ENCODE data around the gene ODAD4. TPM values are rescaled to one million over a fixed set of nuclear protein-coding genes. Genes with fewer than 3 reads are reported as not detected.

Gene ODAD4
- total RNA-seq, 1 experiment from 2014 or later: 0.15 TPM

DNA sequence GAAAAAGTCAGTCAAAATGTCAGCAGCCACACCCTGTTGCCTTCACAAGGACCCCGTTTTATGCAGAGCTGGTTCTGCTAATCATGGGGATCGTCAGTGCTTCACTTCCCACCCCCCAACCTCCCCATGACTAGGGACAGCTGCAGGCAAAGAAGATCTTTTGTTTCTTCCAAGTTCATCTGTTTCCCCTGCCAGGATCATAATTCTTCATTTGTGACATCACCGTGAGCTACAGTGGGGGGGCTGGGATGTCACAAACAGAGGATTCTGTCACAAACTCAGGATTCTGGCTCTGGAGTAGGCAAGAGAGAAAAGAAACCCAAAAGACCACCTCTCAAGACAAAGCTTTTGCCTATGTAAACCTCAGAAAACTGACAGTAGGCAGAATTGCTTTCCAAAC lies 62.2 kb downstream of the ODAD4 start:
- Histone ChIP-seq H3K9me3 (ENCODE audit: low read length) (no peaks in the 10 kb centered on the region), H3K9ac (ENCODE audit: low read length) (no peak overlapping the region), H3K79me2 (ENCODE audit: low read length) (no peaks in the 10 kb centered on the region), H3K4me2 (ENCODE audit: low read length) (no peak overlapping the region), H3K4me1 (ENCODE audit: insufficient read depth, low read length) (peaks cover 13% of the 10 kb centered on the region), H3K27me3 (ENCODE audit: low read length) (no peaks in the 10 kb centered on the region), H3K36me3 (ENCODE audit: low read depth, low read length) (peaks cover 57% of the 10 kb centered on the region; the same call in 1 of the 2 replicates), H2AFZ (ENCODE audit: low read length) (no peak overlapping the region), H3K4me3 (ENCODE audit: low read length) (no peak overlapping the region), H3K9me2 (replicated peaks; ENCODE audit: low read length) (no peaks in the 10 kb centered on the region), H3K27ac (ENCODE audit: low read length) (no peak overlapping the region), H4K20me1 (ENCODE audit: low read length) (no peaks in the 10 kb centered on the region; the same call in 1 of the 2 replicates), H3F3A (ENCODE audit: low read length, unreplicated experiment) (peaks cover 3% of the 10 kb centered on the region)
- TF ChIP-seq, protein P1, sequence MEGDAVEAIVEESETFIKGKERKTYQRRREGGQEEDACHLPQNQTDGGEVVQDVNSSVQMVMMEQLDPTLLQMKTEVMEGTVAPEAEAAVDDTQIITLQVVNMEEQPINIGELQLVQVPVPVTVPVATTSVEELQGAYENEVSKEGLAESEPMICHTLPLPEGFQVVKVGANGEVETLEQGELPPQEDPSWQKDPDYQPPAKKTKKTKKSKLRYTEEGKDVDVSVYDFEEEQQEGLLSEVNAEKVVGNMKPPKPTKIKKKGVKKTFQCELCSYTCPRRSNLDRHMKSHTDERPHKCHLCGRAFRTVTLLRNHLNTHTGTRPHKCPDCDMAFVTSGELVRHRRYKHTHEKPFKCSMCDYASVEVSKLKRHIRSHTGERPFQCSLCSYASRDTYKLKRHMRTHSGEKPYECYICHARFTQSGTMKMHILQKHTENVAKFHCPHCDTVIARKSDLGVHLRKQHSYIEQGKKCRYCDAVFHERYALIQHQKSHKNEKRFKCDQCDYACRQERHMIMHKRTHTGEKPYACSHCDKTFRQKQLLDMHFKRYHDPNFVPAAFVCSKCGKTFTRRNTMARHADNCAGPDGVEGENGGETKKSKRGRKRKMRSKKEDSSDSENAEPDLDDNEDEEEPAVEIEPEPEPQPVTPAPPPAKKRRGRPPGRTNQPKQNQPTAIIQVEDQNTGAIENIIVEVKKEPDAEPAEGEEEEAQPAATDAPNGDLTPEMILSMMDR (conservative IDR thresholded peaks at IDR 0.05; ENCODE audit: low read depth, low read length): no peak
- TF ChIP-seq EZH2 (IDR thresholded peaks at IDR 0.05; ENCODE audit: low read length, unreplicated experiment) (no peak), EZH2phosphoT487 (IDR thresholded peaks at IDR 0.05; ENCODE audit: borderline replicate concordance, low read length) (no peak)
- DNase-seq (no peak), ATAC-seq (no peak)
- ChIA-PET POLR2A (ENCODE audit: unreplicated experiment) (interaction anchor here (0.6 kb wide), 1 partner anchor 207 kb away, joined by 4 read pairs; no protein-coding TSS in a partner anchor), CTCF (no interaction called here)
- BruUV-seq (replicated peaks): no TSS peak
- intact Hi-C loops (cut with micrococcal nuclease): no loop called here

- POLR2A ChIA-PET (ENCODE audit: unreplicated experiment): no interaction called here
- ATAC-seq: no peak
Observed at GRCh38 chr17:41996855-41997164, 66.4 kb downstream of the ODAD4 start.

GRCh38 chr17:41998497-41998896 lies 68.1 kb downstream of the ODAD4 start:
- BruUV-seq (replicated peaks): no TSS peak
- H3K9me3 ChIP-seq (ENCODE audit: low read length): no peaks in the 10 kb centered on the region
- peaks cover 48% of the 10 kb centered on the region for H3K36me3 ChIP-seq (ENCODE audit: low read depth, low read length)
- H3K4me3 ChIP-seq (ENCODE audit: low read length): no peak overlapping the region
- no peaks in the 10 kb centered on the region for H3F3A ChIP-seq (ENCODE audit: low read length, unreplicated experiment)
- no peaks in the 10 kb centered on the region for H4K20me1 ChIP-seq (ENCODE audit: low read length)
- no peaks in the 10 kb centered on the region for H3K9me2 ChIP-seq (replicated peaks; ENCODE audit: low read length)
- POLR2A ChIA-PET (ENCODE audit: unreplicated experiment): no interaction called here
- CTCF ChIA-PET: no interaction called here
- no peak for DNase-seq
- no peak overlapping the region for H3K27ac ChIP-seq (ENCODE audit: low read length)
- ATAC-seq: no peak
- peaks cover 29% of the 10 kb centered on the region for H3K79me2 ChIP-seq (ENCODE audit: low read length)
- H2AFZ ChIP-seq (ENCODE audit: low read length): no peak overlapping the region
- intact Hi-C loops (cut with micrococcal nuclease): no loop called here
- no peak overlapping the region for H3K4me2 ChIP-seq (ENCODE audit: low read length)
- peaks cover 9% of the 10 kb centered on the region for H3K4me1 ChIP-seq (ENCODE audit: insufficient read depth, low read length)
- TF ChIP-seq, protein P1 (conservative IDR thresholded peaks at IDR 0.05; ENCODE audit: low read depth, low read length): no peak
- TF ChIP-seq EZH2 (IDR thresholded peaks at IDR 0.05; ENCODE audit: low read length, unreplicated experiment) (no peak), EZH2phosphoT487 (IDR thresholded peaks at IDR 0.05; ENCODE audit: borderline replicate concordance, low read length) (no peak)
- no peak overlapping the region for H3K9ac ChIP-seq (ENCODE audit: low read length)
- no peaks in the 10 kb centered on the region for H3K27me3 ChIP-seq (ENCODE audit: low read length)

More at GRCh38 chr17:41996855-41997164, 66.4 kb downstream of the ODAD4 start:
- CTCF ChIA-PET: no interaction called here
- H3K27me3 ChIP-seq (ENCODE audit: low read length): no peaks in the 10 kb centered on the region
- H3K27ac ChIP-seq (ENCODE audit: low read length): no peak overlapping the region
- no peaks in the 10 kb centered on the region for H4K20me1 ChIP-seq (ENCODE audit: low read length)
- no peaks in the 10 kb centered on the region for H3K4me1 ChIP-seq (ENCODE audit: insufficient read depth, low read length)
- H3K4me2 ChIP-seq (ENCODE audit: low read length): no peak overlapping the region
- no peaks in the 10 kb centered on the region for H3K9me2 ChIP-seq (replicated peaks; ENCODE audit: low read length)
- no peak for TF ChIP-seq EZH2 (IDR thresholded peaks at IDR 0.05; ENCODE audit: low read length, unreplicated experiment)
- TF ChIP-seq, protein P1 (conservative IDR thresholded peaks at IDR 0.05; ENCODE audit: low read depth, low read length): no peak
- no peak for TF ChIP-seq EZH2phosphoT487 (IDR thresholded peaks at IDR 0.05; ENCODE audit: borderline replicate concordance, low read length)
- H3K79me2 ChIP-seq (ENCODE audit: low read length): peaks cover 12% of the 10 kb centered on the region
- BruUV-seq (replicated peaks): no TSS peak
- no peak for DNase-seq
- no peak overlapping the region for H3K9ac ChIP-seq (ENCODE audit: low read length)
- H3K9me3 ChIP-seq (ENCODE audit: low read length): no peaks in the 10 kb centered on the region
- H3K4me3 ChIP-seq (ENCODE audit: low read length): no peak overlapping the region
- no peak overlapping the region for H2AFZ ChIP-seq (ENCODE audit: low read length)
- no peaks in the 10 kb centered on the region for H3F3A ChIP-seq (ENCODE audit: low read length, unreplicated experiment)
- intact Hi-C loops (cut with micrococcal nuclease): no loop called here
- peaks cover 51% of the 10 kb centered on the region for H3K36me3 ChIP-seq (ENCODE audit: low read depth, low read length)
